Fibroblast of skin of abdomen (primary cell): ENCODE data around the gene SMG6.

ENCODE experiments used
- DNase-seq: peaks from one replicate; pipeline ENCODE4 v3.0.0-alpha.2; 2013

The SMG6 gene

DNA sequence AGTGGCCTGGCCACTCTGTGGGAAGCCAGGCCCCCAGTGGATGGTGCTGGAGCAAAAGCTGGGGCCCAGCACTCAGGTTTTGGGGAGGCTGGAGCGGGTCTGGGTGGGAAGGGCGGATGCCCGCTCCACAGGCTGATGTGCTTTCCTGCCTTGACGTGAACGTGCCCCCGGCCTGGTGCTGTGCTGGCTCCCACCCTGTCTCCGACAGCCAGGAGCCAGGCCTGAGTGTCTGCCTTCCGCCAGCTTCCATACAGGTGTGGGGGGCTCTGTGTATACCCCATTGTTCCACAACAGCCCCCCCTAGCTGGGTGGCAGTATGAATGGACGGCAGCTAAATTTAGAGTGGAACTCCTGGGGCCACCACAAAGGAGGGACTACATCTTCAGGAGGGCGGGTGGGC is 228.7 kb downstream of the SMG6 start:
- DNase-seq, result no peak

DNA sequence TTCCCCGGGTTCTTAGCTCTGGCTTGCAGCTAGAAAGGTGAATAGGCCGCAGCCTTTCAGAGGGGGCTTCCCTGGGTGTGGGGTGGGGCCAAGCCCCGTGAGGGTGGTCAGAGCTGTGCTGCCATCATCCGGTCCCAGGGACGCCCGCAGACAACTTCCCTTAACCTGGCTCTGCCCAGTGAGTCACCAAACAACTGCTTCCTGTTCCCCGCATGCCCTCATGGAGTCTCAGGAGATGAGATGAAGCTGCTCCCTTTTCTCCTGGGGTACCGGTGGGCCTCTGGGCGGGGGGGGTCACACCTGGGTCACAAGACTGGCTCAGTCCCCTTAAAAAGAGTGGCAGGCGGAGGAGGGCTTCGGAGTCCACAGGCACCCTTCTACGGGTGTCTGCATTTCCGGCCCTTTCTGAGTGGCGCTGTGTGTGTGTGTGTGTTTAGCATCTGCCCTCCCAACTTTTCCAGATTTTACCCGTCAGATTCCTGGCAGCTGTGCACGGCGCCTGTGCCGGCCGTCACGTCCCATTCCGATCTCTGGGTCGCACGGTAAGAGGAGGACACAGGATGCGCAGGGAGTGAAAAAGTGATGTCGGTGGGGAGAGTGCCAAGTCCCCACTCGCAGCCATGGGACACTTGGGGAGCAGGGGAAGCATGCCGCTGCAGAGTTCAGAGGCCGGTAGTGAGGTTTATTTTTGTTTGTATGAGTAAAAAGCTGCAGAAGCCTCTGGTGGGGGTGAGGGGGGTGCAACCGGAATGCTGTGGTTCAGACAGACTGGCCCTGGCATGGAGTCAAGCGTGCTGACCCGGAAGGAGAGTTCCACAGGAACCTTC is 231.9 kb downstream of the SMG6 start:
- peak; percentile 64 for DNase-seq

DNA sequence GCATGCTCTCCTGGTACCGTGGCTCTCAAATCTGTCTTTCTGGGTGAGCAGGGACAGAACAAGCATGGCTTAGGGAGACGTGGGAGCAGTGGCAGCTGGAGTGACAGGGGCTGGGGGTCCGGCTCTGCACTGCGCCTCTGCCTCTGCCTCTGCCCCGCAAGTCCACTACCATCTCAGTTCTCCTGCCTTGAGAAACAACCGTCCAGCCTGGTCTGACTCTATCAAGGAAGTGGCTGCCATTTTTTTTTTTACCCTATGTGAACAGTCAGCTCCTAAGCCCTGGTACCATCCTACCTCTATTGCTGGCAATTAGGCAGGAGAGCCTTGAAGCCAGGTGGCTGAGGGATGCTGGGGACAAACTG is 232.6 kb downstream of the SMG6 start:
- no peak for DNase-seq

DNA sequence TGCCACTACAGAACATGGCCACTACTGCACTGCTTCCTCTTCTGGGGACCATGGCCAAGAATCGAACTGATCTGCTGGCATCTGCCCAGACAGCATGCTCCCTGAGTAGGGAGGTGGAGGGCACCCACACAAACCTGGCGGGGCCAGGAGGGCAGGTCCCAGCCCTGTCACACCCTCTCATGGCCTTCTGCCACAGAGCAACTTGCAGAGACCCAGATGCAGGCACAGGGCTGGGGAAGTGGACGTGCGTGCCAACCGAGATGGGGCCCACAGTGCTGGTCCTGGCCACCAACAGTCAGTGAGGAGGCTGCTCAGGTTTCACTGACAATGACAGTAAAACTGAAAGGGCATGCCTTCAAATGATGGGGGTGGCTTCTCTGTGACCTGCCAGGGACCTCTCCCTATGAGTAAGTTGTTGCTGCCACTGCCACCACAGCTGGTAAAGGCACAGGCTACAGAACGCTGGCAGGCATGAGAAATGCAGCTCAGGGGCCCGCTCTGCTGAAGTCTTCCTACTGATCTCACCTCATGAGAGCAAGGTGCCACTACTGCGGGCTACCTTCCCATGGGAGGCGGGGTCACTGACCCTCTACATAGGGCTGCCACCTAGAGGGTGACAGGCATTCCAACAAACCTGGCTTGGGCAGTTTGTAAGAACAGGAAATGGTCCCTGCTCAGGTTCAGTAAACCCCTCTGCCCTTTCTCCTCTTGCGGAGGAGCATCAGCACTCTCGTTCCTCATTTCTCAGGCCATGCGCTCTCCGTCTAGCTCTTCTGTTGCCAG is 233.2 kb downstream of the SMG6 start:
- DNase-seq, result no peak

DNA sequence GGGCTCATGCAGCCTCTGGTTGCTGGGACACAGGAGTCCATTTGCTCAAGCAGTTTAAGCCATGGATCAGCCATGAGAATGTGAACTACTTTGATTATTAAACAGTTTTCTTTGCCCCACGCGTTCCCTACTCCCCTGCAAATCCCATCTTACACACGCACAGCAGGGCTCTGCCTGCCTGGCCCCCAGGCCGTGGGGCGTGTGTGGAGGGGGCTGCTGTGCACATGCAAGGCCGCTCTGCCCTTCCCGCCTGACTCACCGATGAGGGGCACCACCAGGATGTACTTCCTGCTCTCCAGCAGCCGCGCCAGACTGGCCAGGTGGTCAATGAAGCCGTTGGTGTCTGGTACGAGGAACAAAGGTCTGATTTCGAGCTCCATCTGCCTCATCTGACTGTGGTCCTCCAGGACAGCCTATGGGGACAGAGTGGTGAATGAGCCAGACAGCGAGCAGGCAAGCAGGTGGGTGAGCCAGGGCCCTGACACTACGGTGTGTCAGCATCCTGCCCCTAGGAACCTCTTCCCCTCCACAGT is 235.0 kb downstream of the SMG6 start:
- peak; percentile 72 for DNase-seq

DNA sequence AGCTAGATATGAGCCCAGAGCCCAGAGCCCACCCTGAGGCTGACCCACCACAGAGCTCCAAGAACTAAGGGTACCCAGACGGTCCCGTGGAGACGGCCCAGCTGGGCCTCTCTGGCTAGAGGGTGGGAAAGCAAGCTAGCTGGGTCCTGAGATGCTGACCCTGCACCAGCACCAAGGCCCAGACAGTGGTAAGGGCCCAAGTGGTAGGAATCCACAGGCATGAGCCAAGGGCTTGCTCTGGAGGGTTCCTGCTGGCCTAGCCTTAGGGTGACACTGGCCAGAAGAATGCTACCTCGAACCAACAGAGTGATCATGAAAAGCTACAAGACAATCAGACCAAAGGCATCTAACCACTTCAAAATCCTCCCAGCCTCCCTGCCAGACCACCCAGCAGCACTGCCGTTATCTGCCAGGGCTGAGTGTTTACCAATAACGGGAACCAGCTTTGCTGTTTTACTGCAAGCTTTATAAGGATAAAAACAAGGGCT is 235.5 kb downstream of the SMG6 start:
- peak; percentile 94 for DNase-seq

DNA sequence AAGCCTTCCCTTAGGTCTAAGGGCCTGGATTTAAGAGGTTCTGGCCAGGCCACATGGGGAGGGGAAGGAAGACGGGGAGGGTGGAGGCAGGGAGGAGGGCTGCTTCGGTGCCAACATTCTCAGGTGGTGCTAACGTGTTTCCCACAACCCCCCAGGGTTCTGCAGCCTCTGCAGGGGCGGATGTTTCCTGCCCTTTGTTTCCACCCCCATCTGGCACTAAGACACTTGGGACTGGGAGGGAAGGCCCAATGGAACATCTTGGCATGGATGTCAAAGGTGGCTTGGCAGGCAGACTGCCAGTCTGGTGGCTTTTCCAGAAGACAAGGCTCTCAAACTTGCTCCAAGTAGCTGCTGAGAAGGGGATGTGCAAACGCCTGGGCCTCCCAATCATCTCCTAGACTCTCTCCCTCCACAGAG is 236.0 kb downstream of the SMG6 start:
- peak; percentile 83 for DNase-seq

DNA sequence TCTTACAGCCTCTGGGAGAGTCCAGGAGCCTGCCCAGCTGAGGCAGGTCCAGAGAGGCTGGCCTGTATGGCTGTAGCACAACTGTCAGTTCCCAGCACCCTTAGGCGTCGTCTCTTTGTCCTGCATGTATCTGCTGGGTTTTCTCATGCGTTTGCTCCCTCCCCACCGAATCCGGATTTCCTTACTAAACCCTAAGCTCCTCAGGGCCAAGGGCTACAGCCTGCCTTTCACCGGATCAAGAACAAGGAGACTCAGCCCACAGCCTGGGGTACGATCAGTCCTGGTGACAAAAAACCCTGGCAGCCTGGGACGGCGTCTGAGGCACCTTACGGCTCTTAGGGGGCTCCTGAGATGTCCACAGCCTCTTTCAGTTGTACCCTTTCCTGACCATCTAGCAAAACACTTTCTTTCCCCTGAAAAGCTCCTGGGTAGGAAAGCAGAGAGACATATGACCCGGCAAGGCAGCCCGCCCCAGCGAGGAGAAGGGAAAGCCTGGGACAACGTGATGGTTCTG is 236.5 kb downstream of the SMG6 start:
- DNase-seq, result no peak

DNA sequence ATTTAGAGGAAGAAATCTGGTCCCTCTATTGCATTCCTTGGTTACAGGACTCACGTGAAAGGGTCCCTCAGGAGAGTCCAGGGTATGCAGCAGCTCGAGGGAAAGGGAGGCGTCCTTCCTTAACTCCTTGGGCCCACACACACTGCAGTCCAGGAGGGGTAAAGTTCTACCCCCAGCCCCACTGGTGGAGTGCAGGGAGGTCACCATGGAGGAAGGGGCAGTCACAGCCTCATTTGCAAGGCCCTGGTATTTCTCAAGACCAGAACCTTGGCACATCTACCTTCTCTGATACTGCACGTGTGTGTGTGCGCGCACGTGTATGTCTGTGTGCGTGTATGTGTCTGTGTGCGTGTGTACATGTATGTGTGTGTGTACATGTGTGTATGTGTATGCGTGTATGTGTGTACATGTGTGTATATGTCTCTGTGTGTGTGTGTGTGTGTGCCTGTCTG is 237.6 kb downstream of the SMG6 start:
- DNase-seq, result no peak

DNA sequence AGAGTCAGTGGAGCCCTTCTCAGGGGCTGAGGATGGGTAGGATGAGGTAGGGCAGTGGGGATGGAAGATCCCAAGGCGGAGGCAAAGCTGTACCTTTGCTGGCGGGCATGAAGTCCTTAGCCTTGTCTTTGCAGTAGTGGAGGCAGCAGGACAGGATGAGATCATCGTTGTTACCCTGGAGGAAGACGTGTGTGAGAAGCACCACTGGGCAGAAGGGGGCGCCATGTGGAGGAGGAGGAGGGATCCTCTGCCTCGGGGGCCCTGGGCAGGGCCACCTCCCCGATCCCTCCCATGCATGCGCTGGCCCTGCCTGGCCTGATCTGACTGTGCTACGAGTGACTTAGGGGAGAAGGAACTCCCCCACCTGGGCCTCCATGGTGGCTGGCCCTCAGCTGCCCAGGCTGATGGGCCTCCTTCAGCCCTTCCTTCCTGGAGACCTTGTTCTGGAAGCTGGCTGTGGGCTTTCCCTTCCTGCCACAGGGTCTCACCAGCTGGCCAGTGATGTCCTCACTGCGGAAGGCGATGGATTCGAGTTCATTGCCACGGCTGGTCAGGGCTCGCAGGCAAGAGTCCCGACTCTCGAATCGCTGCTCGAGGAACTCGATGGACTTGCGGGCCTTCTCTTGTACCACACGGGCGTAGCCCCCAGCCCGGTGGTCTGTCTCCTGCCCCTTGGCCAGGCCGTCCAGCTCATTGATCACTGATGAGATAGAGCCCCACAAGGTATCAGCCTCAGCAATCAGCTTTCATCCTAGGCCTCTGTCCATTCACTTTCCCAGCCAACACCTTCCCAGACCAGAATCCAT is 238.4 kb downstream of the SMG6 start:
- DNase-seq, result peak; percentile 76

DNA sequence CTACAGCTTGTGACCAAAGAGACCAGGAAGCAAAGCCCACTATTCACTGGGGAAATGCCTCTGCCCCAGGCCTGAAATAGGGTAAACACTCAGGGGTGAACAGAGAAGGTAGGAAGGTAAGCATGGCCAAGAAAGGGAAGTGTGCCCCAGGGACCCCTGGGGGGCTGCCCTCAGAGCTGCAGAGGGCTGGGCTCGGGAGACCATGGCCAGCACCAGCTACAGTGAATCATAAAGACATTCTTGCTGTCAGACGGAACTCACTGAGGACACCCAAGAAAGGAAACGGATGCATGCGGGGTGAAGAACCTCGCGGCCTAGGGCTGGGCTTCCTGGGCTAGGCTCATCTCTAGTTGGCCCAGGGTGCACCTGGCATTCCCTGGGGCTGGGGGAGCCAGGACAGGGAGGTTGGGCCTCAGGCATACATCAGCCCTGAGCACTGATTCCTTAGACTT is 239.0 kb downstream of the SMG6 start:
- peak; percentile 54 for DNase-seq

DNA sequence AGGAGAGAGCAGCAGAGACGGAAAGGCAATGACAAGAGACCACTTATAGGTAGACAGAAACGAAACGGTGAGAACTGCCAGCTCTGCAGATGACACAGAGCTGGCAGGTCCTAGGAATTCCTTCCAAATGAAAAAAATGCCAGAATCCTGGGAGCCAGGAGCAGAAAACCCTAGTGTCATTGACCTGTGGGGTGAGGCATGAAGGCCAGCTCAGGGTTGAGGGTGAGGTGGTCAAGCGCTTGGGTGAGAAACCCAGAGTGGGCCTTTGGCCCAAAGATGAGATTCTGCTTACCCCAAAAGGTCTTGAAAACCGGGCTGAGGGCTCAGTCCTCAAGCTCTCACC is 239.5 kb downstream of the SMG6 start:
- DNase-seq, result no peak

DNA sequence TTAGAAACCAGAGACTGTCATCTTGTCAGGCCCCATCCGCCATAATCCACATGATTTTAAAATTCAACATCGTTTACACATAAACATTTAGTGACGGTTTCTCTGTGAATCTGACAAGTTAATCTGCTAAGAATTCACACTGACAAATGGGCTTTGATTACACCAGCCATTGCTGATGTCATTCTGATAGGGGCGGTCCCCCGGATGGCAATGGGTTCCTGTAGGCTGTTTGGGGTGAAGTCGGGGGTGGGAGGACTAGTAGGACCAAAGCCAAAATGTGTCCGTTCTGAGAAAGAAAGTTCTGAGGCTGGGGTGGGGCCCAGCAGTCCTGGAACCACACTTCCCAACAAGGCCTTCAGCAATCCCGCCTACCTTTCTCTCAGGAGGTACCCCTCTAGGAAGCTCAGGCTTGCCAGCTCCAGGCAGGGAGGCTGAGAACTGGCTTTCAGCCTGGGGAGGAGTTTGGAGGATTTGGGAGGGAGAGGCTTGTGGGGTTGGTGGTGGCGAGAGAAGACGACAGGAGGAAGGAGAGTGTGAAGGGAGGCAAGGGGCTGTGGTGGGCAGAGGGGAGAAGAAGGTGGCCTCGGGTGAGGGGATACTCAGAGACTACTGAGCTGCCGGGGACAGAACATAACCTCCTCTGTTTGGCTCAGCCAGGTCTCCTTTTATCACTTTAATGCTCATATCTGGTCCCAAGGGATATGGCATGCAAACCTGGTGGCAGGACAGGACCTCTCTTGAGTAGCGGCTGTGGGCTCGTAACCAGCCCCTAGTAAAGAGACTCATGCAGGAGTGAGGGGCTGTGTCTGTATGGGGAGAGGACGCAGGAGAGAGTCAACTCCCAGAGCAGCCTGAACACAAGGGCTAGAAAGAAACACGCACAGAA is 240.1 kb downstream of the SMG6 start:
- peak; percentile 79 for DNase-seq

DNA sequence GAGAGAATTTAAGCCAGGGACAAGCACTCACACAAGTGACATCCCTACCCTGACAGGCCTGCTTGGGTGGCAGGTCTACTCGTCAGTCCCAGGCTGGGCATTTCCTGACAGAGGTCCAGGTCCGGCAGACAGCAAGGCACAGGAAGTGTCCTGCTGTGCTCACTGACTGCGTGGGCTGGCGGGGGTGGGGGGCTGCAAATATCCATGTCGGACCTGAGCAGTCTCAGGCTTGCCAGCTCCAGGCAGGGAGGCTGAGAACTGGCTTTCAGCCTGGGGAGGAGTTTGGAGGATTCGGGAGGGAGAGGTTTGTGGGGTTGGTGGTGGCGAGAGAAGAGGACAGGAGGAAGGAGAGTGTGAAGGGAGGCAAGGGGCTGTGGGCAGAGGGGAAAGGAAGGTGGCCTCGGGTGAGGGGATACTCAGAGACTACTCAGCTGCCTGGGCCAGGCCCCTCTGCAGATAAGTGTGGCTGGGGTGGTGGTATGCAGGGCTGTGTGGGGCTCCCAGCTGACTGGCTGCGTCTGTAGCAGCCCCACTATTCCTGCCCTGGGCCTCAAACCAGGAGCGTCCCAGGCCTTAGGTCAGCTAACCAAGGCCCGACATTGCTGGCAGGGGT is 240.9 kb downstream of the SMG6 start:
- peak; percentile 61 for DNase-seq

DNA sequence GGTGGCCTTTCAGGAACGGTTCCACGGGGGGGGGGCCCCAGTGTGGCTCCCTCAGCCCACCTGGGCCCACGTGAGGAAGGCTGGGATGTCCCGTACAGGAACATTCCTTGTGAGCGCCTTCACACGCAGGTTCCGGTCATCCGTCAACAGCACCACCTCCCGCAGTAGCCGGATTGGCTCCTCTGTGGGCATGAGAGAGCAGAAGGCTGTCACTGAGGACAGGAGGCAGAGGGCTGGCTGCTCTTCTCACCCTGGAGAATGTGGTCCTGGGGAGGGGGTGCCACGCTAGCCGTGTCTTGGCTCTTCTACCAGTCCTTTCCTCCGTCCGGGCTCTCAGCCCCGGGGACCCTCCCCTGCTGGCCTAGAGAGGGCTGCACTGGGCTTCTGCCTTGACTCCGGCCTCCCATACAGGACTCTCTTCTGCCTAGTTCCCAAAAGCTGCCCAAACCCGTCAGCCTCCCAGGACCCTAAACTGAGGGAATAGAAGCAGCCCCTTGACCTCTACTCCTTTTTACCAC is 242.1 kb downstream of the SMG6 start:
- DNase-seq, result no peak

DNA sequence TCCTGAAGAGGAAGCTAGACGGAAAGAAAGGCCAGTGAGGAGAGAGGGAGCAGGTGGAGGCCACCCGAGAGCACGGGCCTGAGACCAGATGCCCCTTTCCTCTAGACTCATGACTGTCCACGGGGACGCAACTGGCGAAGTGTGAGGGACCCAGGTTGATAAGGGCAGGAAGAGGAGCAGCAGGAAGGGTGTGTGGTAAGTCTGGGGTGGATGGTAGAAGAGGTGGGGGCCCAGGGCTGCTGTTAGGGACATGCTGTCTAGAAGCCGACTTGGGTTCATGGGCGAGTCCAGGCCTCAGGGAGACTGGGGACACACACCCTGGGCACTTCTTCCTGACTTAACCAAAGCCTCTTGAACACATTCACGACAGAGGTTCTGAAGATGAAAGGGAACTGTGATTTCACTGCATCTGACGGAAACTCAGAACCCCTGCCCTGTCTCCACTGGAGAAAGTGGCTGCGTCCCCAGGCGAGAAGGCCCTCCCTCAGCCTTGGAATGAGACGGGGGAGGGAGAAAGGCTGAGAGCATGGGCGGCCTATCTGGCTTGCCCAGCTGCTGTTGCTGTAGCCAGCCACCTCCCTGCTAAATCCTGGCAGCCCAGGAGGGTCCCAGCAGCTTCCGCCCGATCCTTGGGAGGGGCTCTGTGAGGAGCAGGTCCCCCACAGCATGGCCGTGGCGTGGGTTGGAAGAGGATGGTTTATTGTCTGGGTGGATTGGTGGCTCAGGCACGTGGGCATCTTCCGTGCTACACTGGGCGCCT is 242.7 kb downstream of the SMG6 start:
- DNase-seq, result no peak

DNA sequence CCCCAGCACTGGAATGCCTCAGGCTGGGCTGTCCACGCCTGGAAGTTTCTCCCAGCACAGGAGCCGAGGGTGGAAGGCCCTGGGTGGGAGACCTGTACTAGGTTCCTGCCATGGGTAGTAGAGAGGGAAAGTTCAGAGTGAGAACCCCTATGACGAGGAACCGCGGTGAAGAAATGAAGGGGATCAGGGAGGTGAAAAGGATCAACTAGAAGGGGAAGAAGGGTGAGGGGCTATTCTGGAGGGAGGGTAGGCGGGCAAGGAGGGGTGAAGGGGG is 243.3 kb downstream of the SMG6 start:
- DNase-seq, result no peak

DNA sequence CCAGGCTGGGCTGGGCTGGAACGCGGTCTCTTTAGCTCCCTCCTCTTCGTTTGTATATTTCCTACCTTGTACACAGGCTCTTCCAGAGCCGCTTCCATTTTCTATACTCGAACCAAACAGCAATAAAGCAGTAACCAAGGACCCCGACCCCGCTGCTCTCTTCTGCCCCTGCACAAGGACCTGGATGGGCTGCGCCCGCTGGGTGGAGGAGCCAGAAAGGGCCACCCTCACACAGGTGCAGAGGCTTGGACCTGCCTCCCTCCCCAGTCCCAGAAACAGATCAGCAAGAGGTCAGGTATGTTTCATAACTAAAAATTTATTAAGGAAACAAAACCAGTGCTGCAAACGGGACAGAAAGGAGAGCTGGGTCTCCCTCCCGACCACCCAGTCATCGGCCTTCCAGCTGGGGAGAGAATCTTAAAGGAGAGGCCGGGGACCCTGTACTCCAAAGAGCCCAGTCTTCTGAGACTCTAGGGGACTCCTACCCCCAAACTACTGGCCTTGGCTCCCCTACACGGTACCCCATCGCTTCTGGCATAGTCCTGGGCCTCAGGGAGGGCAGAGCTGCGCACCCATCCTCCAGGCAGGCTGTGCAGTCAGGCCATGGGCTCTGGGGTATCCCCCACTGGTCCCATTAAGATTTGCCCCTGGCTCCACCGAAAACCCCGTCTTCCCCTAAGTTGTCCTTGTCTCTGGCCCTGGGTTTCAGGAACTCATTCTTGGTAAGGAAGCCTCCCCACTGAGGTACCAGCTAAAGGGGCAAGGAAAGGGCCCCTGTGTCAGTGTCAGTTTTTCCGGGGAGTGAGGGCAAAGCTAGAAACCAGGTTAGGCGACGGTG is 243.8 kb downstream of the SMG6 start:
- no peak for DNase-seq
